Measurements from ENCODE around the gene NKX3-2.
A peak's percentile ranks its signal among the peaks of the same experiment; 100 is the strongest.

Gene NKX3-2

GRCh38 chr4:13553081-13553480 is 8.8 kb upstream of the NKX3-2 start:
- Mint-ChIP-seq H3K27ac (no peak overlapping the region), H3K4me1 (ENCODE audit: low read depth) (peaks cover 10% of the 10 kb centered on the region), H3K27me3 (ENCODE audit: low read depth) (peaks cover 47% of the 10 kb centered on the region), H3K9me3 (no peaks in the 10 kb centered on the region), H3K36me3 (ENCODE audit: low read depth) (no peaks in the 10 kb centered on the region), H3K4me3 (no peak overlapping the region)

- peaks cover 74% of the 10 kb centered on the region for H3K27me3 Mint-ChIP-seq (ENCODE audit: low read depth)
- no peak overlapping the region for H3K27ac Mint-ChIP-seq
- H3K9me3 Mint-ChIP-seq: peaks cover 4% of the 10 kb centered on the region
- H3K36me3 Mint-ChIP-seq (ENCODE audit: low read depth): peaks cover 8% of the 10 kb centered on the region
- peak overlapping the region; percentile 71 for H3K4me3 Mint-ChIP-seq
- peaks cover 28% of the 10 kb centered on the region for H3K4me1 Mint-ChIP-seq (ENCODE audit: low read depth)
Measured at GRCh38 chr4:13548984-13549546, 4.8 kb upstream of the NKX3-2 start.

GRCh38 chr4:13548059-13548983 is 4.0 kb upstream of the NKX3-2 start:
- H3K4me1 Mint-ChIP-seq (ENCODE audit: low read depth): peaks cover 29% of the 10 kb centered on the region
- no peak overlapping the region for H3K27ac Mint-ChIP-seq
- peaks cover 4% of the 10 kb centered on the region for H3K9me3 Mint-ChIP-seq
- peak overlapping the region; percentile 71 for H3K4me3 Mint-ChIP-seq
- H3K27me3 Mint-ChIP-seq (ENCODE audit: low read depth): peaks cover 78% of the 10 kb centered on the region
- H3K36me3 Mint-ChIP-seq (ENCODE audit: low read depth): peaks cover 8% of the 10 kb centered on the region

GRCh38 chr4:13547485-13548041 is 3.3 kb upstream of the NKX3-2 start:
- H3K9me3 Mint-ChIP-seq: peaks cover 4% of the 10 kb centered on the region
- H3K27me3 Mint-ChIP-seq (ENCODE audit: low read depth): peaks cover 79% of the 10 kb centered on the region
- H3K4me3 Mint-ChIP-seq: peak overlapping the region; percentile 46
- peaks cover 8% of the 10 kb centered on the region for H3K36me3 Mint-ChIP-seq (ENCODE audit: low read depth)
- H3K4me1 Mint-ChIP-seq (ENCODE audit: low read depth): peaks cover 29% of the 10 kb centered on the region
- no peak overlapping the region for H3K27ac Mint-ChIP-seq

GRCh38 chr4:13546941-13547484 is 2.7 kb upstream of the NKX3-2 start:
- Mint-ChIP-seq H3K4me3 (peak overlapping the region; percentile 73), H3K4me1 (ENCODE audit: low read depth) (peaks cover 29% of the 10 kb centered on the region), H3K27me3 (ENCODE audit: low read depth) (peaks cover 75% of the 10 kb centered on the region), H3K9me3 (peaks cover 4% of the 10 kb centered on the region), H3K36me3 (ENCODE audit: low read depth) (peaks cover 8% of the 10 kb centered on the region), H3K27ac (peak overlapping the region; percentile 72)

GRCh38 chr4:13546142-13546940 is 2.0 kb upstream of the NKX3-2 start:
- H3K9me3 Mint-ChIP-seq: peaks cover 4% of the 10 kb centered on the region
- peaks cover 8% of the 10 kb centered on the region for H3K36me3 Mint-ChIP-seq (ENCODE audit: low read depth)
- H3K4me1 Mint-ChIP-seq (ENCODE audit: low read depth): peaks cover 29% of the 10 kb centered on the region
- peak overlapping the region; percentile 60 for H3K27ac Mint-ChIP-seq
- H3K27me3 Mint-ChIP-seq (ENCODE audit: low read depth): peaks cover 75% of the 10 kb centered on the region
- H3K4me3 Mint-ChIP-seq: peak overlapping the region; percentile 73

- Mint-ChIP-seq H3K27ac (peak overlapping the region; percentile 35), H3K27me3 (ENCODE audit: low read depth) (peaks cover 75% of the 10 kb centered on the region)
Measured at GRCh38 chr4:13545394-13545808, 1.1 kb upstream of the NKX3-2 start.

GRCh38 chr4:13544606-13545393 is 492 bp upstream of the NKX3-2 start:
- H3K4me1 Mint-ChIP-seq (ENCODE audit: low read depth): peaks cover 32% of the 10 kb centered on the region
- peak overlapping the region; percentile 35 for H3K27ac Mint-ChIP-seq
- H3K9me3 Mint-ChIP-seq: peaks cover 4% of the 10 kb centered on the region
- peak overlapping the region; percentile 81 for H3K4me3 Mint-ChIP-seq
- H3K27me3 Mint-ChIP-seq (ENCODE audit: low read depth): peaks cover 78% of the 10 kb centered on the region
- H3K36me3 Mint-ChIP-seq (ENCODE audit: low read depth): peaks cover 8% of the 10 kb centered on the region

More at GRCh38 chr4:13545394-13545808, 1.1 kb upstream of the NKX3-2 start:
- H3K36me3 Mint-ChIP-seq (ENCODE audit: low read depth): peaks cover 8% of the 10 kb centered on the region
- H3K4me3 Mint-ChIP-seq: peak overlapping the region; percentile 81
- H3K9me3 Mint-ChIP-seq: peaks cover 4% of the 10 kb centered on the region
- H3K4me1 Mint-ChIP-seq (ENCODE audit: low read depth): peaks cover 32% of the 10 kb centered on the region

- peak overlapping the region; percentile 53 for H3K27ac Mint-ChIP-seq
- H3K4me1 Mint-ChIP-seq (ENCODE audit: low read depth): peaks cover 25% of the 10 kb centered on the region
- peaks cover 79% of the 10 kb centered on the region for H3K27me3 Mint-ChIP-seq (ENCODE audit: low read depth)
- H3K4me3 Mint-ChIP-seq: peak overlapping the region; percentile 4
- peaks cover 8% of the 10 kb centered on the region for H3K36me3 Mint-ChIP-seq (ENCODE audit: low read depth)
- H3K9me3 Mint-ChIP-seq: peaks cover 9% of the 10 kb centered on the region
Measured at GRCh38 chr4:13543032-13543838, 1.1 kb downstream of the NKX3-2 start.

- Mint-ChIP-seq H3K27ac (peak overlapping the region; percentile 53), H3K4me3 (peak overlapping the region; percentile 4), H3K27me3 (ENCODE audit: low read depth) (peaks cover 85% of the 10 kb centered on the region), H3K36me3 (ENCODE audit: low read depth) (peaks cover 8% of the 10 kb centered on the region), H3K4me1 (ENCODE audit: low read depth) (peaks cover 26% of the 10 kb centered on the region), H3K9me3 (peaks cover 11% of the 10 kb centered on the region)
Measured at GRCh38 chr4:13542577-13543031, 1.7 kb downstream of the NKX3-2 start.

GRCh38 chr4:13541720-13542576 is 2.4 kb downstream of the NKX3-2 start:
- Mint-ChIP-seq H3K27me3 (ENCODE audit: low read depth) (peaks cover 86% of the 10 kb centered on the region), H3K36me3 (ENCODE audit: low read depth) (peaks cover 7% of the 10 kb centered on the region), H3K27ac (peak overlapping the region; percentile 45), H3K4me3 (no peak overlapping the region), H3K4me1 (ENCODE audit: low read depth) (peaks cover 24% of the 10 kb centered on the region), H3K9me3 (peaks cover 11% of the 10 kb centered on the region)

- Mint-ChIP-seq H3K27ac (peak overlapping the region; percentile 45), H3K4me1 (ENCODE audit: low read depth) (peaks cover 17% of the 10 kb centered on the region), H3K27me3 (ENCODE audit: low read depth) (peaks cover 86% of the 10 kb centered on the region), H3K36me3 (ENCODE audit: low read depth) (peaks cover 2% of the 10 kb centered on the region), H3K9me3 (peaks cover 16% of the 10 kb centered on the region), H3K4me3 (no peak overlapping the region)
Measured at GRCh38 chr4:13541176-13541604, 3.1 kb downstream of the NKX3-2 start.
